ENCODE results near the gene SLC4A4.

SLC4A4 gene

GRCh38 chr4:71429962-71430361, 91.1 kb downstream of the SLC4A4 start:
- TF ChIP-seq CTCF (IDR thresholded peaks at IDR 0.05; ENCODE audit: low read depth, low read length) = no peak
- DNase-seq (ENCODE audit: extremely low read depth, low read depth) = no peak

- no peak for TF ChIP-seq CTCF (IDR thresholded peaks at IDR 0.05; ENCODE audit: low read depth, low read length)
- no peak for DNase-seq (ENCODE audit: extremely low read depth, low read depth)
These were observed 91.8 kb downstream of the SLC4A4 start for GRCh38 chr4:71430609-71431008.

DNA sequence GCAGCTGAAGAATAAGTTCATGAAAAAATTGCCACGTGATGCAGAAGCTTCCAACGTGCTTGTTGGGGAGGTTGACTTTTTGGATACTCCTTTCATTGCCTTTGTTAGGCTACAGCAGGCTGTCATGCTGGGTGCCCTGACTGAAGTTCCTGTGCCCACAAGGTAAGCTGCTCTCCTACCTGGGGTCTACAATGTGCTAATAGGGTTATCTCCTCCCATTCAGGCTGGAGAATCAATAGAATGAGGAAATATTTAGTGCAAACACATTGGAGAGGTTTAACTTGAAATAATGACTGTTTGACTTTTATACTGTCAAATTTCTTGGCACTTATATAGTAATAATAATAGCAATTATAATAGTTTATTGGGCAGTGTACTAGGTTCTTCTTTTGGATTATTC, 101.8 kb downstream of the SLC4A4 start:
- no peak for TF ChIP-seq CTCF (IDR thresholded peaks at IDR 0.05; ENCODE audit: low read depth, low read length)
- DNase-seq (ENCODE audit: extremely low read depth, low read depth) = no peak

DNA sequence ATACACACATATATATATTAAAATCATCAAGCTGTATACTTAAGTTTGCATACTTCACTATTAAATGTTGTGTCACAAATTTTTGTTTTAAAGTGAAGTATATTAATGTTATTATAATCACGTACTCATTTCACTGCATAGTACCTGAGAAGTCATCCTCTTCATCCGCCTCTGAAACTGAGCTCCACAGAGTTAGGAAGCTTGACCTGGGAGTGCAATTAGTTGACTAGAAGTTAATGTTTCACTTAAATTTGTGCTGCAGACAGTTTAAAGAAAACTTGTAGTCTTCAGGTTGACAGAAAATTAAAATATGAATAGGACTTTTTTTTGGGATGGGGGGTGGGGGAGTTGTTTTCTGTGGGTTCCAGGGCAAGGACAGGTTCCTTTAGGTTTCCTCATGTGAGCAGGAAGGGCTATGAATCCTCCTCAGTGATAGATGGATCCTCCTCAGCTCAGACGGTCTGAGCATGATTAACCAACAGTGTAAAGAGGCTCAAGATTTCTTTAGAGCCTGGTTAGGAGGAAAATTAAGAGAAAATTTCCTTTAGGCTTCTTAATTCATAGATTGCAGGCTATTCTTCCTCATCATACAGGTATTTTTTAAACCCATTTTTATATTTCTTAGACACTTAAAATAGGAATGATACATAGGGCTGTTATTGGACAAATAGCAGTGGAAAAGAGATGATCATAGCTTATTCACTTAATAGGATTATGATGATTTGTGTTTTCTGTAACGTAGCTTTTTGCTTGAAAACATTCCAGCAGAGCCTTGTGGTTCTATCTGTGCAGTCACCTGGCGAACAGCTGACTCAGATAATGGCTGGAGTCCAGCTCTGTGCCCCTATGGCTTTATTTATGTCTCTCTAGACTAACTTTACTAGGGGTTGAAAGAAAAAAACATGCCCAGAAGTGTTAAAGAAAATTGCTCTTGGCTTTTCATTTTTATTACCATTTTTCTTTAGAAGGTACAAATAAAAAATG, 102.7 kb downstream of the SLC4A4 start:
- DNase-seq (ENCODE audit: extremely low read depth, low read depth) = no peak
- no peak for TF ChIP-seq CTCF (IDR thresholded peaks at IDR 0.05; ENCODE audit: low read depth, low read length)

GRCh38 chr4:71442336-71442735, 103.5 kb downstream of the SLC4A4 start:
- no peak for DNase-seq (ENCODE audit: extremely low read depth, low read depth)
- TF ChIP-seq CTCF (IDR thresholded peaks at IDR 0.05; ENCODE audit: low read depth, low read length) = no peak

DNA sequence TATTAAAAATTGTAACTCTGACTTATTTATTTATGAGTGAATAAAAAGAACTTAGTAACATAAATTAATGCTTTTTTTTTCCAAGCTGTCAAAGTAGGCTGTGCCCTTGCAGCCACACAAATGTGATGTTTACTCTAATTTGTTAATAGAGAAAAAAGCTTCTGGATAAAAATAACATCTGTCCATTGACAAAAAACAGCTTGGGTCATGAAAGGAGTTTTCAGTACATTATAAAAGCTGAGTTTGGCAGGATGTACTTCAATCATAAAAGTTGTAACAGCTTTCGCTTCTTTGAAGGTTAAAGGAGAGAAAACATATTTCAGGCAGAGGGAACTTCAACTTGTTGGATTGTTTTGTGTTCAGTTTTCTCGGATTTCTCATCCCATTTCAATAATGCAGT, 105.6 kb downstream of the SLC4A4 start:
- TF ChIP-seq CTCF (IDR thresholded peaks at IDR 0.05; ENCODE audit: low read depth, low read length) = no peak
- DNase-seq (ENCODE audit: extremely low read depth, low read depth) = no peak

GRCh38 chr4:71445811-71446210, 107.0 kb downstream of the SLC4A4 start:
- no peak for TF ChIP-seq CTCF (IDR thresholded peaks at IDR 0.05; ENCODE audit: low read depth, low read length)
- no peak for DNase-seq (ENCODE audit: extremely low read depth, low read depth)
